ENCODE results near the gene PIBF1.
A peak's percentile ranks its signal among the peaks of the same experiment; 100 is the strongest.
"Not testable (repeated sequence)": the region's sequence is repeated elsewhere in the genome, so short reads cannot be mapped to it uniquely, and the experiment has no call there.

PIBF1 gene

DNA sequence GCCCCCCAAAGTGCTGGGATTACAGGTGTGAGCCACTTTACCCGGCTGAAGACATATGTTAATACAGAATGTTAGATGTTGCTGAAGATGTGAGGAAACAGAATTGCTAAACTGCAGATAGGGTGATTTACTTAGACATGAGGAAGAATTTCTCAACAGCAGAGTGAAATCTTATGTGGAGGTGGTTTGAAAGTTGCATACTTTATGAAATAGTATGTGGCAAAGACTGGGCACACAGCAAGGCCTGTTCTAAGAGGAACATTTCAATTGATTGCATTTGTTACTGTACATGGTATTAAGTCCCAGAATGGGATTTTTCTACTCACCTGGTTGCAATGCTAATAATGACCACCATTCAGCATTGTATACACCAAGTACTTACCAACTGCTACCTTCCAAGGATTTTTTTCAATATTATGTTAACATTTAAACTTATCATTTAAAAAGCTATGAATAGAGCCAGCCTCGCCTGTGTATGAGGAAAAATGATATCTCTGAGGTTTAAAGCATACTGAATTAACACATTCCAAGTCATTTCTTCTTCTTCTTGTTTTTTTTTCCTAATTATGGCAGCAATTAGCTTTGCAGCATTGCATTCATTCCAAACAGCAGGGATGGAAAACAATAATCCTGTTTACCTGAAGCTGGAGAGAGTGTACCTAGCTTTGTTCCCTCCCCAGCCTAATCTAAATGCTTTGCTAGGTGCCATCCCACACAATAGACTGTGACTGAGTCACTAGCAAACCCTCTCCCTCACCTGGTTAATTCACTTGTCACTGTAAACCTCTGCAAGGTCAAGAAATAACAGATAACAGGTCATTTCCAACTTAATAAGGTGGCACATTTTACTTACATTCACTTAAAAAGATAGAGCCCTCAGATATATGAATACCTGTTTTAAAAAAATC lies 257.5 kb downstream of the PIBF1 start:
- H3K36me3 ChIP-seq (ENCODE audit: control insufficient read depth in 2 of 2, insufficient read depth in 2 of 2, low read length in 2 of 2): no peaks in the 10 kb centered on the region
- no peak overlapping the region for H3K27ac ChIP-seq (ENCODE audit: low read length)
- H3K4me1 ChIP-seq (ENCODE audit: control insufficient read depth, insufficient read depth, low read length): no peaks in the 10 kb centered on the region
- no peak overlapping the region for H3K9ac ChIP-seq (ENCODE audit: low read length in 2 of 2)
- H3K4me3 ChIP-seq (ENCODE audit: low read length in 2 of 2): no peak overlapping the region
- no peaks in the 10 kb centered on the region for H3K9me3 ChIP-seq (ENCODE audit: control insufficient read depth in 2 of 2, low read length in 2 of 2)
- no peaks in the 10 kb centered on the region for H3K27me3 ChIP-seq (ENCODE audit: control insufficient read depth in 1 of 2, insufficient read depth in 2 of 2, low read length in 2 of 2)

DNA sequence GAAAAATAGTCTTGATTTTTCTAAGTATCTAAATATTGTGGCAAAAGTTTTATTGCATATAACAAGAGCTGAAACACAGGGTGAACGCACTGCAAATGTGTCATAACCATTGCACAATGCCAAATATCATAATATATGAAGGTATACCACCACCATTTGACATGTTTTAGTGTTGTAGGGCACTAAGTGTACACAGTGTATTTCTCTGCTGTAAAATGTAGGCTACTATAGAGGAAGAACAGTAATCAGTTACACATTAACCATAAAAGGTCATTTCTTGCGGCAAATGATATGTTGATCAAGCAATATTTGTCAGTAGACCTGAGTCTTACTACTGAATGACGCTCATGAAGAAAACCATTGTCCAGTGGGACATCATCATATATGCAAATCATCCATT lies 258.6 kb downstream of the PIBF1 start:
- Histone ChIP-seq H3K4me1 (ENCODE audit: control insufficient read depth, insufficient read depth, low read length) (no peaks in the 10 kb centered on the region), H3K9ac (ENCODE audit: low read length in 2 of 2) (no peak overlapping the region), H3K36me3 (ENCODE audit: control insufficient read depth in 2 of 2, insufficient read depth in 2 of 2, low read length in 2 of 2) (no peaks in the 10 kb centered on the region), H3K27ac (ENCODE audit: low read length) (no peak overlapping the region), H3K4me3 (ENCODE audit: low read length in 2 of 2) (no peak overlapping the region), H3K9me3 (ENCODE audit: control insufficient read depth in 2 of 2, low read length in 2 of 2) (no peaks in the 10 kb centered on the region), H3K27me3 (ENCODE audit: control insufficient read depth in 1 of 2, insufficient read depth in 2 of 2, low read length in 2 of 2) (no peaks in the 10 kb centered on the region)

DNA sequence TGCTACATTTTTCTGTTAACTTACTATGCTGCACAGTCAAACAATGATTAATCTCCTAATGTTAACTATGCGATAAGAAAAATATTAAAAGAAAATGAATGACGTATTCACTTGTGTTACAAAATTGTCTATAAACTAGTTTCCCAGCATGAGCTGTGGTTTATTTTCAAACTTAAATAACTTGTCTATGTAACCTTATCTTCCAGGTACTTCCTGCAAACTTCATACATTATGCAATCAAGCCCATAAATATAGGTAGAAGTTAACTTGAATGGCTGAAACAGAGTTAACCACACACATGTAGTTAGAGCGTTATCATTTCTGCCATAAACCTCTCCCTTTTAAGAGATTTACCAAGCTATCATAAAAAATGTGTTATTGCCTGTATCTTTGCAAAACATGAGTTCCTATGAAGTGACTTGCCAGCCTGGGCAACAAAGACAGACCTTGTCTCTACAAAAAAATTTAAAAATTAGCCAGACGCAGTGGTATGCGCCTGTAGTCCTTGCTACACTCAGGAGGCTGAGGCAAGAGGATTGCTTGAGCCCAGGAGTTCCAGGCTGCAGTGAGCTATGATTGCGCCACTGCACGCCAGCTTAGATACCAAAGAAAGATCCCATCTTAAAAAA lies 259.1 kb downstream of the PIBF1 start:
- H3K27me3 ChIP-seq (ENCODE audit: control insufficient read depth in 1 of 2, insufficient read depth in 2 of 2, low read length in 2 of 2): no peaks in the 10 kb centered on the region
- H3K4me3 ChIP-seq (ENCODE audit: low read length in 2 of 2): no peak overlapping the region
- H3K9ac ChIP-seq (ENCODE audit: low read length in 2 of 2): no peak overlapping the region
- no peaks in the 10 kb centered on the region for H3K36me3 ChIP-seq (ENCODE audit: control insufficient read depth in 2 of 2, insufficient read depth in 2 of 2, low read length in 2 of 2)
- no peak overlapping the region for H3K27ac ChIP-seq (ENCODE audit: low read length)
- no peaks in the 10 kb centered on the region for H3K4me1 ChIP-seq (ENCODE audit: control insufficient read depth, insufficient read depth, low read length)
- no peaks in the 10 kb centered on the region for H3K9me3 ChIP-seq (ENCODE audit: control insufficient read depth in 2 of 2, low read length in 2 of 2)

DNA sequence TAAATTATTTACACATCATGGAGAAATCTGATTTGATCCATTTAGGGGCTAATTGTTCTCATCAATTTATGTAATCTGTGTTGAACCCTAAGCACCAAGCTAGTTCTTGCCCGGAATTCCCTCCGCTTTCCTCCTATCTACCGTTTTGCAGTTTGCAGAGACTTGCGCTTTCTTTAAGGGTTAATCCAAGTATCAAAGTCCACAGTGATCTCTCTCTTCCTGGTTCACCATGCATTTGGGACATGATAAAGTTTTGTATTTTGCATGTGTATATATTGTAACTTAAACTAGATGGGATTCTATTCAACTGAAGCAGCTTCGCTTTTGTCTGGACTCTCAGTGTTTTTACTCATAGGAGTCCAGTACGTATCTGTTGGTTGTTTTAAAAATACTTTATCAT lies 263.1 kb downstream of the PIBF1 start:
- no peak overlapping the region for H3K4me3 ChIP-seq (ENCODE audit: low read length in 2 of 2)
- no peak overlapping the region for H3K27ac ChIP-seq (ENCODE audit: low read length)
- H3K27me3 ChIP-seq (ENCODE audit: control insufficient read depth in 1 of 2, insufficient read depth in 2 of 2, low read length in 2 of 2): no peaks in the 10 kb centered on the region
- no peaks in the 10 kb centered on the region for H3K36me3 ChIP-seq (ENCODE audit: control insufficient read depth in 2 of 2, insufficient read depth in 2 of 2, low read length in 2 of 2)
- no peaks in the 10 kb centered on the region for H3K4me1 ChIP-seq (ENCODE audit: control insufficient read depth, insufficient read depth, low read length)
- no peak overlapping the region for H3K9ac ChIP-seq (ENCODE audit: low read length in 2 of 2)
- H3K9me3 ChIP-seq (ENCODE audit: control insufficient read depth in 2 of 2, low read length in 2 of 2): no peaks in the 10 kb centered on the region

DNA sequence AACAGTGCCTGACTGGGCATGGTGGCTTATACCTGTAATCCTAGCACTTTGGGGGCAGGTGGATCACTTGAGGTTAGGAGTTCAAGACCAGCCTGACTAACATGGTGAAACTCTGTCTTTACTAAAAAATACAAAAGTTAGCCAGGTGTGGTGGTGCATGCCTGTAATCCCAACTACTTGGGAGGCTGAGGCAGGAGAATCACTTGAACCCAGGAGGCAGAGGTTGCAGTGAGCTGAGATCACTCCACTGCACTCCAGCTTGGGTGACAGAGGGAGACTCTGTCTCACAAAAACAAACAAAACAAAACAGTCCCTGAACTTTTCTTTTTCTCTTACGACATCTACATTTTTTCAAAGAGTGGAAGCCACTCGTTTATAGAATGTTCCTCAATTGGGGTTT lies 266.7 kb downstream of the PIBF1 start:
- not testable (repeated sequence) for H3K27ac ChIP-seq (ENCODE audit: low read length); H3K4me3 ChIP-seq (ENCODE audit: low read length in 2 of 2); H3K27me3 ChIP-seq (ENCODE audit: control insufficient read depth in 1 of 2, insufficient read depth in 2 of 2, low read length in 2 of 2); H3K36me3 ChIP-seq (ENCODE audit: control insufficient read depth in 2 of 2, insufficient read depth in 2 of 2, low read length in 2 of 2); H3K9ac ChIP-seq (ENCODE audit: low read length in 2 of 2); H3K9me3 ChIP-seq (ENCODE audit: control insufficient read depth in 2 of 2, low read length in 2 of 2); H3K4me1 ChIP-seq (ENCODE audit: control insufficient read depth, insufficient read depth, low read length)

DNA sequence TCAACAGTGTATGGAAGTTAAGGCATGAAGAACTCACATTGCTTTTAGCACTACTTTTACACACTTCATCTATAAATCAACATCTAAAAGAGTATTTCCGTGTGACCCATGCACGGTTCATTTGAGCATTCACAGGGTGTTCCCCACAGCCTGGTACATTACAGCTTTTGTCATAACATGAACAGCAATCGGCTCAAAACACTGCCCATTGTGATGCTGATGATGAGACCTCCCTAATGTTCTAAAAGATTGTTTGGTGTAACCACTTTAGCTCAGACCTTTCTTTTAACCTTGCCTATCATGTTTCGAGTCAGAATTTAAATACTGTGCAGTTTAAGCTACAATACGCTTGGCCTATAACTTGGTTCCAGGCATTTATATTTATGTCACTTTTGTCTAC lies 272.8 kb downstream of the PIBF1 start:
- Histone ChIP-seq H3K4me1 (ENCODE audit: control insufficient read depth, insufficient read depth, low read length) (peaks cover 4% of the 10 kb centered on the region), H3K36me3 (ENCODE audit: control insufficient read depth in 2 of 2, insufficient read depth in 2 of 2, low read length in 2 of 2) (no peaks in the 10 kb centered on the region), H3K27ac (ENCODE audit: low read length) (no peak overlapping the region), H3K9me3 (ENCODE audit: control insufficient read depth in 2 of 2, low read length in 2 of 2) (no peaks in the 10 kb centered on the region), H3K9ac (ENCODE audit: low read length in 2 of 2) (no peak overlapping the region), H3K4me3 (ENCODE audit: low read length in 2 of 2) (no peak overlapping the region), H3K27me3 (ENCODE audit: control insufficient read depth in 1 of 2, insufficient read depth in 2 of 2, low read length in 2 of 2) (peaks cover 0 to 9% of the 10 kb centered on the region in 2 donors)

DNA sequence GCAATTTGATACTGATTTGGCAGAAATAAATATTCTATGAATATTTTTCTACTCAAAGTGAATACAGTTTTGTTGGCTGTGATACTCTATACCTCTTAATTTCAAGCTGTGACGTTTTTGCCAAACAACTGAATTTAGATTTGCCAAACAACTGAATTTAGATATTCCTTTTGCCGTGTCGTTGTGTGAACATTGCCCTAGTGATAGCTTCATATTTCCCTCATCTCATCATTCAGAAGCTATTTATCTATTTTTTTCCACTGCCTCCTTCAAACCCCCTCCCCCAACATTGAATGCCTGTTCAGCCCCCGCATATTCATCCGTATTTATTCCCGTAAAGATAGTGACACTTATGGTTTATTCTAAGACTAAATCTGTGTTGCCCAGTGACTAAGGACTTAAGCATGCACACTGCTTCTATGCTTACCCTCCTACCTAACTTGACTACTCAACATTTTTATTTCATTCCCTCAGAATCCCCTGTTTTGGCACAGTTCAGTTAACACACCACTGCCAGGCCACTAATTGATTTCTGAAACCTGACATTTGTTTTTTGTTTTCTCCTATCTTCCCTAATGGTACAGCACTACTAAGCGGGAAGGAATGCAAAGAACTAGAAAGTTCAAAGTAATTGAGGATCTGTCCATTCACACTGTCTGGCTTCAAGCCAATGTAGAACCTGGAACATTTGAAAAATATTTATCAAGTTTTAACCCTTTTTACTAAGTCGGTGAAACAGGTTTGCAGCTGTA lies 274.1 kb downstream of the PIBF1 start:
- Histone ChIP-seq H3K9ac (ENCODE audit: low read length in 2 of 2) (no peak overlapping the region), H3K4me1 (ENCODE audit: control insufficient read depth, insufficient read depth, low read length) (peaks cover 4% of the 10 kb centered on the region), H3K36me3 (ENCODE audit: control insufficient read depth in 2 of 2, insufficient read depth in 2 of 2, low read length in 2 of 2) (no peaks in the 10 kb centered on the region), H3K27me3 (ENCODE audit: control insufficient read depth in 1 of 2, insufficient read depth in 2 of 2, low read length in 2 of 2) (peaks cover 0 to 9% of the 10 kb centered on the region in 2 donors), H3K27ac (ENCODE audit: low read length) (no peak overlapping the region), H3K9me3 (ENCODE audit: control insufficient read depth in 2 of 2, low read length in 2 of 2) (no peaks in the 10 kb centered on the region), H3K4me3 (ENCODE audit: low read length in 2 of 2) (no peak overlapping the region)

DNA sequence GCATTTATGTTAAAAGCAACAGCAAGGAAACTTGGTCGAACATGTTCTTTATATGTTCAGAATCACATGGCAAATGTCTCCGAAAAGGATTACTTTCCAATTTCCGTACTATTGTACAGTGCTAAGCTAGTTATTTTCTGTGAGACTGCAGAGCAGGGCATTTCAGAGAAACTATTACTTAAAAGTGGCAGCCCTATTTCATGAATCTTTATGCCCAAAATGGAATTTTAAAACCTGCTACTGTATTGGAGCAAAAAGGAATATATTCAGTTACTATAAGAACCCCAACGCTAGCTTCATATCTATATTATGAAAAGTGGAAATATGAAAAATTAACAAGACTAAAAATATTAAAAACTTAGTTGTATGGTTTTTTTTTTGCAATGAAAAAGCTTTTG lies 274.6 kb downstream of the PIBF1 start:
- Histone ChIP-seq H3K36me3 (ENCODE audit: control insufficient read depth in 2 of 2, insufficient read depth in 2 of 2, low read length in 2 of 2) (no peaks in the 10 kb centered on the region), H3K4me3 (ENCODE audit: low read length in 2 of 2) (no peak overlapping the region), H3K27ac (ENCODE audit: low read length) (no peak overlapping the region), H3K9ac (ENCODE audit: low read length in 2 of 2) (no peak overlapping the region), H3K9me3 (ENCODE audit: control insufficient read depth in 2 of 2, low read length in 2 of 2) (no peaks in the 10 kb centered on the region), H3K27me3 (ENCODE audit: control insufficient read depth in 1 of 2, insufficient read depth in 2 of 2, low read length in 2 of 2) (peaks cover 0 to 9% of the 10 kb centered on the region in 2 donors), H3K4me1 (ENCODE audit: control insufficient read depth, insufficient read depth, low read length) (peaks cover 4% of the 10 kb centered on the region)

DNA sequence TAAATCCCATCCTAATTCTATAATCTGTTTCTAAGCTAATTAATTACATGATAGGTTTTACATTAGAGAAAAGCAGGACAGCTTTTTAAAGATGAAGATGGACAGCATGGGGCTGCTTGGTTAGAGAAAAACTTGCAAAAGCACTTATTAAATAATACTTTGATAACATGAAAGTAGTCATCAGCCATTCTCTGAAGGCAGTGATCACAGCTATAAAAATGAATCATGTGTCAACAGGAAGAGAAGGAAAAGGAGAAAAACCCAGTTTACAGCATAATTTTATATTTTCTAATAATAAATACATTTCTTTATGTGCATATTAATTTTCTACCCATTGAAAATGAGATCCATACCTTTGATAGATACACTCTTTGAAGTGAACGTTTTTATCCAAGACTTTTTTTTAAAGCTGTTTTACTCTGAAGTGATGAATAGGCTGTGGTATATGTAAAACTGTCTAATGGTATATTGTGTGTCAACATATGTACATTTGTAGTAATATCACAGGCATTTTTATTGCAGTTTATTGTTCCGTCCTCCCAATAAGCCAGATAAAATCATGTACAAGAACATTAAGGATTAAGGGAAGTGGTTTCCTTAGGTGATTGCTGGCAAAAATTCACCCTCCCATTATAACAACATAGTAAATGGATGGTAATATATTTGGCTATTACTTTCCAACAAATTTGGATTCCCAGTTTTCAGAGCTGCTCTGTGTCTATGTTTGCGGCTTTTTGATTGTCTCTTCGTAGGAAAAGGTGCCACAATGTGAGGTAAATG lies 275.5 kb downstream of the PIBF1 start:
- Histone ChIP-seq H3K9me3 (ENCODE audit: control insufficient read depth in 2 of 2, low read length in 2 of 2) (no peaks in the 10 kb centered on the region), H3K4me3 (ENCODE audit: low read length in 2 of 2) (peak overlapping the region in 1 of 2 donors; percentile 78), H3K27ac (ENCODE audit: low read length) (no peak overlapping the region)

DNA sequence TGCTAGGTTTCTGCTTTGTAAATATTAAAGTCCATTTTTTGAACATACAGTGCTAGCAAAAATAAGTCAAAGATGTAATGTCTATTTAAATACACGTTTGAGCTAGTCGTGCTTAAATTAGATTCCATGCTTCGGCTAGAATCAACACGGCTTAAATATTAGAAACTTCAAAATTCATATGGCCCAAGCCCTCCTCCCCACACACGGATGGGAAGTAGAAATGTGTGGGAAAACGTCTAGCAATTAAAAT lies 276.1 kb downstream of the PIBF1 start:
- Histone ChIP-seq H3K9me3 (ENCODE audit: control insufficient read depth in 2 of 2, low read length in 2 of 2) (no peaks in the 10 kb centered on the region), H3K4me1 (ENCODE audit: control insufficient read depth, insufficient read depth, low read length) (peaks cover 4% of the 10 kb centered on the region), H3K4me3 (ENCODE audit: low read length in 2 of 2) (peak overlapping the region; percentile 78 to 86), H3K27ac (ENCODE audit: low read length) (no peak overlapping the region), H3K36me3 (ENCODE audit: control insufficient read depth in 2 of 2, insufficient read depth in 2 of 2, low read length in 2 of 2) (no peaks in the 10 kb centered on the region), H3K9ac (ENCODE audit: low read length in 2 of 2) (peak overlapping the region; percentile 58 to 63), H3K27me3 (ENCODE audit: control insufficient read depth in 1 of 2, insufficient read depth in 2 of 2, low read length in 2 of 2) (peaks cover 0 to 9% of the 10 kb centered on the region in 2 donors)

More for the DNA sequence above, 275.5 kb downstream of the PIBF1 start:
- H3K27me3 ChIP-seq (ENCODE audit: control insufficient read depth in 1 of 2, insufficient read depth in 2 of 2, low read length in 2 of 2): peaks cover 0 to 9% of the 10 kb centered on the region in 2 donors
- no peaks in the 10 kb centered on the region for H3K36me3 ChIP-seq (ENCODE audit: control insufficient read depth in 2 of 2, insufficient read depth in 2 of 2, low read length in 2 of 2)
- peaks cover 4% of the 10 kb centered on the region for H3K4me1 ChIP-seq (ENCODE audit: control insufficient read depth, insufficient read depth, low read length)
- H3K9ac ChIP-seq (ENCODE audit: low read length in 2 of 2): no peak overlapping the region

Measured in stomach smooth muscle (tissue), 2 donors.